ENCODE measurements around the gene SF3A1. TPM values are rescaled to one million over a fixed set of nuclear protein-coding genes. Genes with fewer than 3 reads are reported as not detected.

SF3A1 gene
- total RNA-seq, 2 experiments from 2014 or later, result 335 to 388 TPM

GRCh38 chr22:30381264-30381663 lies 24.6 kb upstream of the SF3A1 start:
- ATAC-seq (ENCODE audit: poor library complexity) (no peak), DNase-seq (no peak)
- Mint-ChIP-seq H3K4me3 (no peak overlapping the region), H3K4me1 (ENCODE audit: low read depth) (peaks cover 5% of the 10 kb centered on the region), H3K9me3 (no peaks in the 10 kb centered on the region), H3K36me3 (ENCODE audit: low read depth) (no peaks in the 10 kb centered on the region), H3K27me3 (no peaks in the 10 kb centered on the region), H3K27ac (no peak overlapping the region)
- Histone ChIP-seq H3K4me3 (ENCODE audit: low read length) (no peak overlapping the region), H3K36me3 (ENCODE audit: insufficient read depth, low read length) (no peaks in the 10 kb centered on the region), H3K4me1 (ENCODE audit: insufficient read depth, low read length) (no peaks in the 10 kb centered on the region), H3K27me3 (ENCODE audit: control insufficient read depth in 1 of 2, insufficient read depth in 2 of 2, low read length in 2 of 2) (no peaks in the 10 kb centered on the region), H3K9me3 (ENCODE audit: control insufficient read depth in 1 of 2, insufficient read depth in 1 of 2, low read length in 2 of 2) (no peaks in the 10 kb centered on the region), H3K27ac (ENCODE audit: low read depth in 1 of 2, low read length in 2 of 2) (no peak overlapping the region)
- ChIA-PET POLR2A (interaction anchor here (0.7 to 1.5 kb wide), 2 partner anchors 24 to 93 kb away, joined by 3 read pairs; partner anchors contain the start of genes CCDC157 and SF3A1), CTCF (interaction anchor here (0.8 kb wide), 1 partner anchor 93 kb away, joined by 3 read pairs; no protein-coding TSS in a partner anchor)
- no peak for TF ChIP-seq CTCF (IDR thresholded peaks at IDR 0.05)
- intact Hi-C loops (cut with DNase I, micrococcal nuclease), result no loop called here

DNA sequence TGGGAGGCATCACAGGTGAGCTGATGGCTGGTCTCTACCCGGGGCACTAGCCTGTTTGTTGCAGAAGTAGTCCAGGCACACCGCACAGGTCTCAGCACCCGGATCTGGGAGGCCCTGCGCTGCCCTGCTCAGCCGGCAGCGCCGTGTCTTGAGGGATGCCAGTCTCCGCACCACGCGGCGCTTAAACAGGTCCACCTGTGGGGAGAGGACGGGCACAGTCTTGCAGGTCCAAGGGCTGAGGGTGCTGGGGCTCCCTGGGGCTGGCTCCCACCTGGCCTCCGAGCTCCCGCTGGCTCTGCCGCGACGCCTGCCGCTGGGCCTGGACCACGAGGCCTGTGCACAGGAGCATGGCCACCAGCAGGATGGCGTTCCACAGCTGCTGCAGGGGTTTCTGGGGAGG lies 23.3 kb upstream of the SF3A1 start:
- H3K27me3 Mint-ChIP-seq, result no peaks in the 10 kb centered on the region
- H3K4me1 Mint-ChIP-seq (ENCODE audit: low read depth), result no peaks in the 10 kb centered on the region
- no peaks in the 10 kb centered on the region for H3K4me1 ChIP-seq (ENCODE audit: insufficient read depth, low read length)
- H3K27ac ChIP-seq (ENCODE audit: low read depth in 1 of 2, low read length in 2 of 2), result no peak overlapping the region
- H3K9me3 ChIP-seq (ENCODE audit: control insufficient read depth in 1 of 2, insufficient read depth in 1 of 2, low read length in 2 of 2), result no peaks in the 10 kb centered on the region
- H3K4me3 ChIP-seq (ENCODE audit: low read length), result no peak overlapping the region
- intact Hi-C loops (cut with DNase I, micrococcal nuclease), result no loop called here
- H3K27ac Mint-ChIP-seq, result no peak overlapping the region
- no peak for TF ChIP-seq CTCF (IDR thresholded peaks at IDR 0.05)
- H3K36me3 Mint-ChIP-seq (ENCODE audit: low read depth), result no peaks in the 10 kb centered on the region
- ATAC-seq (ENCODE audit: poor library complexity) (no peak), DNase-seq (no peak)
- CTCF ChIA-PET, result no interaction called here
- H3K4me3 Mint-ChIP-seq, result no peak overlapping the region
- POLR2A ChIA-PET, result no interaction called here
- no peaks in the 10 kb centered on the region for H3K36me3 ChIP-seq (ENCODE audit: insufficient read depth, low read length)
- H3K27me3 ChIP-seq (ENCODE audit: control insufficient read depth in 1 of 2, insufficient read depth in 2 of 2, low read length in 2 of 2), result no peaks in the 10 kb centered on the region
- no peaks in the 10 kb centered on the region for H3K9me3 Mint-ChIP-seq

GRCh38 chr22:30375312-30375849 lies 18.7 kb upstream of the SF3A1 start:
- Mint-ChIP-seq H3K27ac (no peak overlapping the region), H3K4me1 (ENCODE audit: low read depth) (no peaks in the 10 kb centered on the region), H3K4me3 (no peak overlapping the region), H3K36me3 (ENCODE audit: low read depth) (no peaks in the 10 kb centered on the region), H3K27me3 (no peaks in the 10 kb centered on the region), H3K9me3 (no peaks in the 10 kb centered on the region)
- DNase-seq (no peak), ATAC-seq (ENCODE audit: poor library complexity) (no peak)
- Histone ChIP-seq H3K4me1 (ENCODE audit: insufficient read depth, low read length) (no peaks in the 10 kb centered on the region), H3K27me3 (ENCODE audit: control insufficient read depth in 1 of 2, insufficient read depth in 2 of 2, low read length in 2 of 2) (no peaks in the 10 kb centered on the region), H3K27ac (ENCODE audit: low read depth in 1 of 2, low read length in 2 of 2) (no peak overlapping the region), H3K4me3 (ENCODE audit: low read length) (no peak overlapping the region), H3K9me3 (ENCODE audit: control insufficient read depth in 1 of 2, insufficient read depth in 1 of 2, low read length in 2 of 2) (no peaks in the 10 kb centered on the region), H3K36me3 (ENCODE audit: insufficient read depth, low read length) (no peaks in the 10 kb centered on the region)
- POLR2A ChIA-PET, result no interaction called here
- intact Hi-C loops (cut with DNase I, micrococcal nuclease), result no loop called here
- CTCF ChIA-PET, result interaction anchor here (0.7 to 1.0 kb wide), 2 partner anchors 12 to 87 kb away, joined by 3 to 5 read pairs; no protein-coding TSS in a partner anchor
- TF ChIP-seq CTCF (IDR thresholded peaks at IDR 0.05), result no peak
